GM19240 (cell line): ENCODE measurements around the gene FSCN2.

Experiments
- DNase-seq: peaks from one replicate; pipeline ENCODE4 v3.0.0; 2011; ENCODE audit warnings: low spot score; ENCODE audit not compliant: insufficient read length

FSCN2 gene

DNA sequence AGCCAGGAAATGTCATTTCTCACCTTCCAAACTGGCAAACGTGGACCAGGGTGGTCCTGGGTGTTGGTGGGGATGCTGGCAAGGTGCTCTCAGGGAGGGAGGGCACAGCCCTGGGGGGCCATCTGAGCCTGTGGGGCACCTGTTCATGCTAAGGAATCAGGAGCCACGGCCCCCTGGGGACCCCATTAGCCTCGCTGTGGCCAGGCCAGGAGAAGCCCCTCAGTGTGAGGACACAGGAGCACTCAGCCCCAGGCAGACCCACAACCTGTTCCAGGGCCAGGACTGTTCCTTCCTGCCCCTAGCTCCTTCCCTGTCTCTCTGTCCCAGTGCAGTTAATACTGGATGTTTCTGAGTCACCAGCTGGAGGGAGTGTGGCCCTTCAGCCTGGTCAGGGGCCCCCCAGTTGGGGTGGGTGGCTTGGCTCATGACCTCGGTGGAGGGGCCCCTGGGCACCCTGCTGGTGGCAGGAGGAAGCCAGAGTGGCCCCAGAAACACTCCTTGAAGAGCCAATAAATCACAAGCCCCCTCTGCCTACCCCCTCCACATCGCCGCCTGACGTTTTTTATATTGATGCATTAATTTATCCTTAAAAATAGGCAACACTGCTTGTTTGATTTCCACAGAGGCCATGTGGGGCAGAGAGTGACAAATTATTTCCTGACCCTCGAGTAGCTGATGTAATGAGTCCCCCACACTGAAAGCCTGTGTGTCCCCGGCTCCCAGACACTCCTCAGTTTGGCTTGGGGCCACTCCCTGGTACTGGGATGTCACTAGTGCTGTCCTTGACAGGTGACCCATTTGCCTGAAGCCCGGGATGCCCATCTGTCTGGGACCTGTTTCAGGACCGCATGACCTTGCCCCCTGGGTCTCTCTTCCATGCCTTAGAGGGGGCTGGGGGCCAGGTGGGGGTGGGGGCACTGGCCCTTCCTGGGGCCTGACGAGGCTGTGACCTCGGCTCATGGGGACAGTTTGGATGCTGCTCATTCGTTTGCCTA is 37.9 kb upstream of the FSCN2 start:
- no peak for DNase-seq

DNA sequence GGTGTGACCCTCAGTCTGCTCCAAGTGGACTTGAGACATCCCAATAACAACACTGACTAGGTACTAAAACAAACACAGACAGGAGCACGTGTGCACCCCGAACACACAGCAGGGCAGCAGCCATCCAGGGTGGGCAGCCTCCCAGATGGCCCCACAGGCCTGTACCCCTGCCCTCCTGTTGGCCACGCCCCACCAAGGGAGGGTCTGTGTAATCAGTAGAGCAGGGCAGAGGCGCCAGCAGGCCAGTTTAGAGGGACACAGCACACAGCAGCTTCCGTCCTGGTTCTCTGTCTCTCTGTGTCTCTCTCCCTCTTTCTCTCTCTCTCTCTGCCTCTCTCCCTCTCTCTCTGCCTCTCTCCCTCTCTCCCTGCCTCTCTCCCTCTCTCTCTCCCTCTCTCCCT is 37.0 kb upstream of the FSCN2 start:
- DNase-seq = no peak

DNA sequence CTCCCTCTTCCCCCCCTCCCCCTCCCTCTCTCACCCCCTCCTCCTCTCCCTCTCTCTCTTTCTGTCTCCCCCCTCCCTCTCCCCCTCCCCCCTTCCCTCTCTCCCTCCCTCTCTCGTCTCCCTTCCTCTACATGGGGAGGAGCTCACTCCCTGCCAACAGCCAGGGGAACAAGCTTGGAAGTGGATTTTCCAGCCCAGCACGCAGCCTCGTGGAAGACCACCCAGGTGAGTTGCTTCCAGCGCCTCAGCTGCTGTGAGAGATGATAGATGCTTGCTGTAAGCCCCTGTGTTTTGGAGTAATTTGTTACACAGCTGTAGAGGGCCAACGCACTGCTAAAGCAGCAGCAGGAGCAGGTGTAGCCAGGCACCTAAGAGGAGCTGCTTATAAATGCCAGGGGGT is 36.4 kb upstream of the FSCN2 start:
- DNase-seq = no peak

DNA sequence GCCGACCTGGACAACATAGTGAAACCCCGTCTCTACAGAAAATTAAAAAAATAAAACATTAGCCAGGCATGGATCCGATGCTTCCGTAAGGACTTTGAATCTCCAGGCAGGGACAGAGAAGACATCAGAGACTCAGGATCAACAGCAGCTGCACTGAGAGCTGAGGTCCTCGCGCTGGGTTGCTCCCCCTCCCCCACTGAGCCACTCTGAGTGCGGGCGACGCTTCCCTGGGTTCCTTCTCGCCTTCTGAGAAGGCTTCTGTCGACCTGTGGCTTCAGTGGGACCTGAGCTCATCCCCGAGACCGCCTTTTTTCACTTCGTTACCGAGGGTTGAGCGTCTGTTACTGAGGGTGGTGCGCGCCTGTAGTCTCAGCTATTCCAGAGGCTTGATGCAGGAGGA is 36.0 kb upstream of the FSCN2 start:
- DNase-seq = no peak

DNA sequence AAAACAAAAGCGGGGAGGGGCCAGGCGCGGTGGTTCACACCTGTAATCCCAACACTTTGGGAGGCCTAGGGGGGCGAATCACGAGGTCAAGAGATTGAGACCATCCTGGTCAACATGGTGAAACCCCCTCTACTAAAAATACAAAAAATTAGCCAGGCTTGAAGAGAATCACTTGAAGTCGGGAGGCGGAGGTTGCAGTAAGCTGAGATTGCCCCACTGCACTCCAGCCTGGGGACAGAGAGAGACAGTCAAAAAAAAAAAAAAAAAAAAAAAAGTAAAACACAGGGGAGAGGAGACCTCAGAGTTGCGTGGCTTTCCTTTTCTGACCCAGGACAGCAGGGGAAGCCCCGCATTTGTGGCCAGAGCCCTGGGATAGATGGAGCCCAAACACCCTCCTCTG is 35.5 kb upstream of the FSCN2 start:
- DNase-seq = no peak

DNA sequence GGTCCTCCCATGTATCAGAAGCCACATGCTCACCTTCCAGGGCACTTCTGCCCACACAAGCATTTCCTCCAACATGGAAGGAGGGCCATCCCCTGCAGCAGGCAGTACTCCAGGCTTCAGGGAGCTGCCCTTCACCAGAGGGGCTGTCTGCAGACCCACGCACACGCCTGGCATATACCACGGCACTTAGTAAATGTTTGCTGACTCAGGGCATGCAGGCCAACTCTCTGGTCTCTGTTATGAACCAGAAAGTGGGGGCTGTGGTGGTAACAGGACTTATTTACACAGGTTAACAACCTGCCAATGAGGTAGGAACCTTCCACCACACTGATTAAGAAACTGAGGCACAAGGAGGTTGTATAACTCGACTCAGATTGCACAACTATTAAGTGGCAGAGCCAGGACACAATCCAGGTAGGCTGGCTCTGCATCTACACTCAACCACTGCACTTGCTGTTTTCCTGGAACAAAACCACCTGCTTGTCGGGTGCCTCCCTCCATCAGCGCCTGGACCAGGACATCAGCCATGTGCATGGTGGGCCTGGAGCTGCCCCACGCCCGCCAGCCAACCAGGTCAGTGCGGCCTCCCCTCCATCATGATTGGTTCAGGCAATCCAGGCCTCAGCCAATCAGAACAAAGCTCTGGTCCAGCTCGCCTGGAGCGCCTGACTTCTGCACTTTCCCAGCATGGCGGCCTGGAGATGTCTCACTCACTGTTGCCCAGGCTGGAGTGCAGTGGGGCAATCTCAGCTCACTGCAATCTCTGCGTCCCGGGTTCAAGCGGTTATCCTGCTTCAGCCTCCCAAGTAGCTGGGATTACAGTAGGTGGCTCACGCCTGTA is 34.8 kb upstream of the FSCN2 start:
- no peak for DNase-seq

DNA sequence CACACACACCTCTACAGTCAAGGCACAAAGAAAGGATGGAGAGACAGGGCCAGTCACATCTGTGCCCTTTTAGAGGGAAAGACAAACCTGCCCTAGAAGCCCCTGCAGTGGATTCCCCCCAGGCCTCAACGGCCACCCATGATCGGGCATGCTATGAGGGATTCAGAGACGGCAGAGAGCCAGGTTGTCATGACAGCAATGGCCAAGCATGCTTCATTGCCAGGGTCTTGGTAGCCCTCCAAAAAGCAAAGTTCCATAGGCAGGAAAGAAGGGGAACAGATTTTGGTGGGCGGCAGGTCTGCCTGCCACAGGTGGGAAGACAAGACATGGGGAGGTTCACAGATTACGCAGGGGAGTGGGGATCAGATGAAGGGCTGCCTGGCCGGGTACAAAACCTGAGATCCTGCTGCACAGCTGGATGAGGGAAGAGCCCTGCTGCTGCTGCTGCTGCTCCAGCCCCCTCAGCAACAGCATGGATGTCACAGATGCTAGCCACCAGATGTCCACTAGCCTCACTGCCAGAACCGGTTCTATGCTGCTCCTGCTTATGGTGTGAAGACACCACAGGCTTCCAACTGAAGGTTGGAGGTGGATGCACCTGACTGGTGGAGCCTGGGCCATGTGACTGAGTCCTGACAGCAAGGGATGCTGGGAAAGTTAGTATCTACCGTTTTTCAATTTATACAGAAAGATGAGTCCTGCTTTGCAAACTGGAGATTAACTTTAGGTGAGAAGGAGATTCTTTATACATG is 33.4 kb upstream of the FSCN2 start:
- DNase-seq = no peak

DNA sequence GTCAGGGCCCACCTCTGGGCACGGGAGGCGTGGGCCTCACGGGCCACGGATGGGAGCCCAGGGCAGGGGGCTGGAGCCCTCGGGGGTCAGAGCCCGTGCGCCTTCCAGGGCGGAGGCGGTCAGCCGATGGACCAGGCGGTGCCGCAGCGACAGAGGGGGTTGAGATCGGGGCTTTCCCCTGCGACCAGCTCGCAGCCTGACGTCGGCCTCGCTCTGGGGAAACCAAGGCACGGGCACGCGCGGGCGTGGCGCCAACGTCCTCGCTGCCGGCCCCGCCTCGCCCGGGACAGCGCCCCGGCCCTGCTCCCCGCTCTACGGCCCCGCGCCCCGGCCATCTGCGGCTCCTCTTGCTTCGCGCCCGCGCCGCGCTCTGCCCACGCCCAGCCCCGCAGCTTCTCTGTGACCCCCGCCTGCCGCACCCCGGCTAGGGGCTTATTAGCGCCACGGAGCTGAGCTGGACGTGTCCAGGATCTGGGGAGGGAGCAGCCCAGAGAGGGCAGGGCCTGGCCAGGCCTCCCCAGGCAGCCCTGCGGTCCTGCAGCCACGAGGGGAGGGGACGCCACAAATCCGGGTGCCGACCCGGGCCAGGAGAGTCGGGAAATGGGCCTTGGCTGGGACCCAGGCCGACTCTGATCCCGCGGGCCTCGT is 29.1 kb upstream of the FSCN2 start:
- no peak for DNase-seq

DNA sequence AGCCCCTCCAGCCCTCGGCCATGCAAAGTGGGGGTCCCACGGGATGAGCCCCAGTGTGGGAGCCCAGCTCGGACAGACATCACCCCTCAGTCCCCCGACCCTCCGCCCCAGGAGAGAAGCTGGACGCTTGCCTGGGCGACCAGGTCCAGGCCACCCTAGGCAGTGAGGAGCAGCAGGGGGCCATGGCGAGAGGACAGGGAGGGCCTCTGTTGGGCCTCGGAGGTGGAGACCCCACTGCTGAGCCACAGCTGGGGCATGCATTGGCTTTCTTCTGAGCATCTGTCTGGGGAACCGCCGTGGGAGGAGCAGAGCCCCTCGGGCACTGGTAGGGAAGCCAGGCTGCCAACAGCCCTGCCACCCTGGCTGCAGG is 28.6 kb upstream of the FSCN2 start:
- no peak for DNase-seq

DNA sequence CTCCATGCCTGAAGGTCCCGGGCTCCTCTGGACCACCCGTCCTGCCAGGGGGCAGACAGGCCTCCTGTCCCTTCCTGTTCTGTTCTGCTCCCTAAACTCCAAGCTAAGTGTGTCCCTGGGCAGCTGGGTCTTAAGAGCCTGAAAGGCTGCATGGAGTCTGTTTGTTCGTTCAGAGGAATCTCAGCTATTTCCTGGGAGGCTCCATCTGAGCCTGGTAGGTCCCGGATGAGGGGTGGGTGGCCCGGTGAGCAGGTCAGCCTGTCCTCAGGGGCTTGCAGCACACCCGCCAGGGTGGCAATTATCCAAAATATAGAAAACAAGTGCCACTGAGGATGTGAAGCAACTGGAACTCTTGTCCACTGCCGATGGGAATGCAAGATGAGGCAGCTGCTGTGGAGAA is 28.1 kb upstream of the FSCN2 start:
- no peak for DNase-seq

DNA sequence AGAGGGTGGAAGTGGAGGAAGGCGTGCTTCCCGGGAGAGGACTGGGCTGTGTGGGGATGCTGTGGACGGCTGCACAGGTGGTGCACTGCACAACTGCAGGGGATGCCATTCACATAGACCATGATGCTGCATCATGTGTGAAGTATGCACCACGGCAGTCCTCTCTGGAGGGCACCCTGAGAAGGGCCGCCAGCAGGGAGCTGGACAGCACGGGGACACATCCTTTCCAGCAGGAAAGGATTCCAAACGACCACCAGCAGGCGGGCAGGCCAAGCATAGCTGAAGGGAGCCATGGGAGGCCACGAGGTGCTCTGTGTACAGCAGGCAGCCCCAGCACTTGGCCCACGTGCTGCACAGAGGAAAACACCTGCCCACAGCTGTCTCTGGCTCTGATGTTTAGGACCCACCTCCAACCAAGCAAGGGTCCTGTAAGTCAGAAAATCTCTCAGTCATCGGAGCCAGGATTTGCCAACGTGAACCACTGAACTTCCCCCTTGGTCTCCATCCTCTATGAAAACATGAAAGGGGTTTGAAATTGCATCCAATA is 25.6 kb upstream of the FSCN2 start:
- DNase-seq = no peak

DNA sequence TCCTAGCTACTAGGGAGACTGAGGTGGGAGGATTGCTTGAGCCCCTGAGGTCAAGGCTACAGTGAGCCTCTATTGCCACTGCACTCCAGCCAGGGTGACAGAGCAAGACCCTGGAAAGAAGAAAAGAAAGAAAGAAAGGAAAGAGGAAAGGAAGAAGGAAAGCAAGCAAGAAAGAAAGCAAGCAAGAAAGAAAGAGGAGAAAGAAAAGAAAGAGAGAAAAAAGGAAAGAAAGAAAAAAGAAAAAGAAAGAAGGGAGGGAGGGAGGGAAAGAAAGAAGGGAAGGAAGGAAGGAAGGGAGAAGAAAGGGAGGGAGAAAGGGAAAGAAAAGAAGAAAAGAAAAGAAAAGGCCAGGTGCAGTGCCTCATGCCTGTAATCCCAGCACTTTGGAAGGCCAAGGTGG is 24.6 kb upstream of the FSCN2 start:
- DNase-seq = no peak

DNA sequence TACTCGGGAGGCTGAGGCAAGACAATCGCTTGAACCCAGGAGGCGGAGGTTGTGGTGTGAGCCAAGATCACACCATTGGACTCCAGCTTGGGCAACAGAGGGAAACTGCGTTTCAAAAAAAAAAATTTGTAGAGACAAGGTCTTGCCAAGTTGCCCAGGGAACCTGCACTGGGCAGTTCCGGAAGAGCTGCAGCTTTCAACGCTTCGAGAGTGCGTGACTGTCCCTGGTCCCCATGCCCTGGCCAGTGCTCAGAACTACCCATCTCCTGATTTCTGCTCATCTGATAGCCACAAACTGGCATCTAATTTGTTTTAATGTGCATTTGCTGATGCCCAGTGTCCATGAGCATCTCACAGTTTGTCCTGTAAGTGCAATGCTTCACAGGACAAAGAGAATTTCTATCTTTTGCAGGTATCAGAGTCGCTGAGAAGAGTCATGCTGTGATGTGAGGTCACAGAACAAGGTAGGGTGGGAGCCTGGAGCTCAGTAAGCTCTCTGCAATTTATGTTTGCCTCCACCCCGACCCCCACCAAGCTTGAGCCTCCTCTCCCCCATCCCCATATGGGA is 19.5 kb upstream of the FSCN2 start:
- no peak for DNase-seq

DNA sequence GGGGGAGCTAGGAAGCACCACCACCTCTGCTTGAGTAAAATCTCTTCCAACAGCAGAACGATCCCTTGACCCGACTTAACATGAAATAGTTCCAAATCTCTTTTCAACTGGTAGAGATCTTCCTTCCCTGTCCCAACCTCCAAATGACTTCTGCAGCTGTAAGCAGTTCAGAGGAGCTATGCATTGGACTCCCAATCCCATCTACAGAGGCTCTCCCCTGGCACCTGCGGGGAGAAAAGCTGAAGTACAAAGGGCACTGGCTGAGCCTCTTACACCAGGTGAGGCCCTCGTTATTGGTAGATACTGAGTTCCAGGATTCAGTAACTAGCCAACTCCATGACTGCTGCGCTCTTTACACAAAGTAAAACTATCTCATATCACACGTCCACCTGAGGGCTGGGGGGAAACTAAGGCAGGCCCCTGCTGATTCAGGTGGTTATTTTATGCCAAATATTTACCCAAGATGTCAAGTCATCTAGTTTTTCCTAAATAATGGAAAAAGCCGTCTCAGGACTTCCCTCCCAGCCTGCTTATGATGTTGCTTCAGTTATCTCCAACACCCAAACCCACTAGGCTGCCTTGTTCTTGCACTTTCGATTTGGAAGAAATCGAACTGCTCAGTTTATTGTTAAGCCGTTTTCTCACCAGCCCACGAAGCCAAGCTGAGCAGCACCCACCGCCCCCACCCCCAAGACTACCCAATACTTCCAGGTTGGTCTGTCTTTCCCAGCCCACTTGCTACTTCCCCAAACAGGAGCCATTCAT is 18.8 kb upstream of the FSCN2 start:
- no peak for DNase-seq

DNA sequence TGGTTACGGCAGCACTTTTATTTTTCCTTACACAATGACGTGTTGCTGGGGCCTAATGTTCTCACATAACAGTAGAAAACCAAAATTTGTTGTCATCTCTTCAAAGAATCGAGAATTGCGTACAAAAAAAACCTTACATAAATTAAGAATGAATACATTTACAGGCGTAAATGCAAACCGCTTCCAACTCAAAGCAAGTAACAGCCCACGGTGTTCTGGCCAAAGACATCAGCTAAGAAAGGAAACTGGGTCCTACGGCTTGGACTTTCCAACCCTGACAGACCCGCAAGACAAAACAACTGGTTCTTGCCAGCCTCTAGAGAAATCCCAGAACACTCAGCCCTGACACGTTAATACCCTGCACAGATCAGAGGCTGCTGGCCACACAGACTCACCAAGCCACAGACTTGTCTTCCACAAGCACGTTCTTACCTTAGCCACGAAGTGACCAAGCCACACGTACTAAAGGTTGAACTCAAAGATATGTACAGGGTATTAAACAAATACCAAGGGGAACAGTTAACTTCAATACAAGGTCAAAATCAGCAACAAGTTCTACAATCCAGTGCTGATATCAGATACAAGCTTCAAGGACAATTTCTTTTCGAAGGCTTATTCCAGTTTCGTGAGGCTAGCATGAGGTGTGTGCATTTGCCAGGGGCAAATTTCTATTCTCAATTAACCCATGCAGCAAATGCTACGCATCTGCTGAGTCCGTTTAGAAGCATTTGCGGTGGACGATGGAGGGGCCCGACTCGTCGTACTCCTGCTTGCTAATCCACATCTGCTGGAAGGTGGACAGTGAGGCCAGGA is 18.0 kb upstream of the FSCN2 start:
- no peak for DNase-seq

DNA sequence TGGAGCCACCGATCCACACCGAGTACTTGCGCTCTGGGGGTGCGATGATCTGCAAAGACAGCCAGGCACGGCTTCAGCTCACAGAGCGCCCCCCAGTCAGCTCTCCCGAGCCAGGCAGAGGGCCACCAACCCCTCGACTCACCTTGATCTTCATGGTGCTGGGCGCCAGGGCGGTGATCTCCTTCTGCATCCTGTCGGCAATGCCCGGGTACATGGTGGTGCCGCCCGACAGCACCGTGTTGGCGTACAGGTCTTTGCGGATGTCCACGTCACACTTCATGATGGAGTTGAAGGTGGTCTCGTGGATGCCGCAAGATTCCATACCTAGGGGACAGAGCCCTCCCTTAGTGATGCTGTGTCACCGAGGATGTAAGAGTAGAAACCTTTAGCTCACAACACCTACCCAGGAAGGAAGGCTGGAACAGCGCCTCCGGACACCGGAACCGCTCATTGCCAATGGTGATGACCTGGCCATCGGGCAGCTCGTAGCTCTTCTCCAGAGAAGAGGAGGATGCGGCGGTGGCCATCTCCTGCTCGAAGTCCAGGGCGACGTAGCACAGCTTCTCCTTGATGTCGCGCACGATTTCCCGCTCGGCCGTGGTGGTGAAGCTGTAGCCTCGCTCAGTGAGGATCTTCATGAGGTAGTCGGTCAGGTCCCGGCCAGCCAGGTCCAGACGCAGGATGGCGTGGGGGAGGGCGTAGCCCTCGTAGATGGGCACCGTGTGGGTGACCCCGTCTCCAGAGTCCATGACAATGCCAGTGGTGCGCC is 17.2 kb upstream of the FSCN2 start:
- DNase-seq = no peak

DNA sequence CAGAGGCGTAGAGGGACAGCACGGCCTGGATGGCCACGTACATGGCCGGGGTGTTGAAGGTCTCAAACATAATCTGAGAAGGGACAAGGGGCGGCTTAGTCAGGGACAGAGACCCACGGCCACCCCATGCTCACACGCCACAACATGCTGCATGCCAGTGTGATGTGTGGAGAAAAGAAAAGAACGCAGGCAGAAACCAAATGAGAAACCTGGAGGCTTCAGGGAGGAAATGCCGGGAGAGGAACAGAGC is 16.7 kb upstream of the FSCN2 start:
- DNase-seq = no peak

DNA sequence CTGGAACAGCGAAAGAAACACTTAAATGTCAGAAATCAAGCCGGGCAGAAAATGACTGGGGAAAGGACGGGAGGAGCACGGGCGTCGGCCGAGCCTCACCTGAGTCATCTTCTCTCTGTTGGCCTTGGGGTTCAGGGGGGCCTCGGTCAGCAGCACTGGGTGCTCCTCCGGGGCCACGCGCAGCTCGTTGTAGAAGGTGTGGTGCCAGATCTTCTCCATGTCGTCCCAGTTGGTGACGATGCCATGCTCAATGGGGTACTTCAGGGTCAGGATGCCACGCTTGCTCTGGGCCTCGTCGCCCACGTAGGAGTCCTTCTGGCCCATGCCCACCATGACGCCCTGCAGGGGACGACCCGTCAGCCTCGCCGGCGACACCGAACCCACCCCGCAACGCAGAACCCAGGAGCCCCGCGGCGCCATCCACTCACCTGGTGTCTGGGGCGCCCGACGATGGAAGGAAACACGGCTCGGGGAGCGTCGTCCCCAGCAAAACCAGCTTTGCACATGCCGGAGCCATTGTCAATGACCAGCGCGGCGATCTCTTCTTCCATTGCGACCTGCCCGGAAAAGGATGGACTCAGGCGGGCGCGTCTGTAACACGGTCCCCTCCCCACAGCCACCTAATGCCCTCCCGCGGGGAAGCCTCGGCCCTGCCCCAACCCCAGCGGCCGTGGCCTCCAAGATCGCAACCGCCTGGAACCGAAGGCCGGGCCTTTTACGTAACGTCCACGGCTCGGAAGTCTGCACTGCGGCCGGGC is 16.2 kb upstream of the FSCN2 start:
- no peak for DNase-seq
